ENCODE results near the gene PPP2R2B.
"Not testable (repeated sequence)": the region's sequence is repeated elsewhere in the genome, so short reads cannot be mapped to it uniquely, and the experiment has no call there.

Gene PPP2R2B

DNA sequence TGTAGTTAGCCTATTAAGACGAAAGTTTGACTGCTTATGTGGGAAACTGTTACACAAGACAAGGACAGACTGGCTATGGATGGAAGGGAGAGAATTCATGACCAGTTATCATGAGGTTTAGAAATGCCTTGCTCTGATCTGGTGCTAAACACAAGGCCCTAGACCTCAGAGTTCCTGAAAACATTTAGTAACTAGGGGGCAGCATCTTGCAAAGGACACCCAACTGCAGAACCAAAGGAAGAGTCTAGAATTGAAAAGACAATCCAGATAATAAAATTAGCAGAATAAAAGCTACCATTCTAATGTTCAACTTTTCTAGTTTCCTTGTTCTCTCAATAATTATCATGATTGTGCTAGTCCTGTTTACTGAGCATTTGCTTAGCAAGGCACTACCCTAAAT, 232.1 kb downstream of the PPP2R2B start:
- DNase-seq (ENCODE audit: low read depth): no peak

DNA sequence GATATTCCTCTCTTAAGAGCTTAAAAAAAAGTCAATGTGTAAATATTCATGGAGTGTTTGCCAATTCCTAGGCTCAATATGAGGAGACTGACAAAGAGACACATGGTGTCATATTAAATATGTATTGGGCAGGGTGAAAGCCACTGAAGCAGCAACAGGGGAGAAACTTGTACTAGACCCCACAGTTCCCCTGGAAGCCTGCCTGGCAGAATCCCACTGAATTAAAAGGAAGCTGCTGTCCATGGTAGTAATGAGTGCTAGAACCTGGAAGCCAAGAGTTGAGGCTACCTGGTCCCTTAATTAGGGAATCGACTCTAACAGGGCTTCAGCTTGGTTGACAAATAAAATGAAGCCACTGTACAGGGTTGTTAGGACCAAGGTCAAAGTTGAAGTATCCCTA, 233.2 kb downstream of the PPP2R2B start:
- no peak for DNase-seq (ENCODE audit: low read depth)

GRCh38 chr5:146644831-146645230, 233.7 kb downstream of the PPP2R2B start:
- DNase-seq (ENCODE audit: low read depth): no peak

DNA sequence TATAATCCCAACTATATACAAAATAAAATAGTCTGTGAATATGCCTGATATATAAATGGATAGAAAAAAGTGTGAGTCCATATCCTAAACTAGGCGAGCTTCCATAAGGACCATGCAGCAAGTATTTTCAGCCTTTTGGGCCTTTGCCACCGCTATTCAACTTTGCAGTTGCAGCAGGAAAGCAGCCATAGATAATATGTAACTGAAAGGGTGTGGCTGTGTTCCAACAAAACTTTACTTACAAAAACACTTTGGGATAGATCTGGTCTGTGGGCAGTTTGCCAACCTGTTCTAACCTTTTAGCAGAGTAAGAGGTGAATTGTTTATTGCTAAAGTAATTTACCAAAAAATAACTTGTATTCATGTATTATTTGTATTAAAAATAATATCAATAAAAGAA, 234.8 kb downstream of the PPP2R2B start:
- DNase-seq (ENCODE audit: low read depth): no peak

DNA sequence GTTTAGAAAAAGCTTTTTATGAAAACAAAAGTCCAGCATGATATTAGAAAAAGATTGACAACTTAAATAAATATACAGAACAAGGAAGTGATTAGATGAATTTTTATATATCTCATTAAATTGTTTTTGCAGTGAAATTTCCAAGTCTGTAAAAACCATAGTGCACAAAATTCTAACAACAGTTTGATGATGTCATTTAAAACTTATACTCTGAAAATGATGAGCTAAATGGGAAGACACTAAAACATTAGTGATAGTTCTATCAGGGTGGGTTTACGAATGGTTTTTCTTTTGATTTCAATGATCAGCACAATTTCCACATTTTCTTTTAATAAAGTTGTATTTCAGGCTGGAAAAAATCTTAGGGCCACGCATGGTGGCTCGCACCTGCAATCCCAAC, 236.1 kb downstream of the PPP2R2B start:
- DNase-seq (ENCODE audit: low read depth): no peak

DNA sequence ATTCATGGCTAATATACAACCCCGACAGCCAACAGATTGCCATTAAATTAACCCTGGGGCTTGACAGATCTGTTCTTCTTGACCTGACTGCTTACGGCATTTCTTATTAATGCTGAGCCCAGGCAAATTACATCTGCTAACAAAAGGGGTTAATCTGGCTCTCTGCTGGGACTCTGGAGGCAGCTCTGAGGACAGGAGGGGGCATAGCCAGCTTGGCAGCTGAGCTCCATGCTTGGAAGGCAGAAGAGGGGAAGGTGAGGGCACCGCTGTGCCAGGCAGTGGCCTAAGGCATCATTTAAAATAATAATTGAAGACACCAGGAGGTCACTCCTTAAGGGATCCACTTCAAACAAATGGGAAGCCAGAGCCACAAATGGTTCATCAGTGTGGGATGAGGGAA, 236.6 kb downstream of the PPP2R2B start:
- no peak for DNase-seq (ENCODE audit: low read depth)

DNA sequence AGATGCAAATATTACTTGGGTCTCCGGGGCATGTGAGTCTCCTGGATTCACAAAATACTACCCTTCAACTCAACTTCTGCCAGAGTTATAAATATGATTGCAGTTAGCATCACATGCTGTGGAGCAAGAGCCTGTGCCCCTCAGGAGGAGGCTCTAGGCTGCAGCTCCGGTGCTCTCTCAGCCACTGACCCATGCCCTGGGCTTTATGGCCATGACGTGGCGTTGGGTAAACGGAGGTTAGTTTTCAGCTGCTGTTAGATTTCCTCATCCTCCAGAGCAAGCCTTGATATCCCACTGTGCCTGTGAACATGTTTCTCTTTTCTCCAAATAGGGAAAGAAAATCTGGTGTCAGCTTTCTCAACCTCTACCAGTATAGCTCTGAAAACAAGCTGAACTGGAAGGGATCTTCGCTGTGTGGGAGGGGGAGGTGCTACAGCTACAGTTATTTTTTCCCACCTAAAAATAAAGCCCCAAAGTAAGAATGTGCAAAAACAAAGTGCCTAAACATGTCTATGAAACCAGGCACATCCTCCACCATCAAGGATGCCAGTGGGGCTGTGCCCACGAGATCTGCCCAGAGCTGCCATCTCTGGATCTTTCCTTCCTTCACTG, 238.2 kb downstream of the PPP2R2B start:
- no peak for DNase-seq (ENCODE audit: low read depth)

DNA sequence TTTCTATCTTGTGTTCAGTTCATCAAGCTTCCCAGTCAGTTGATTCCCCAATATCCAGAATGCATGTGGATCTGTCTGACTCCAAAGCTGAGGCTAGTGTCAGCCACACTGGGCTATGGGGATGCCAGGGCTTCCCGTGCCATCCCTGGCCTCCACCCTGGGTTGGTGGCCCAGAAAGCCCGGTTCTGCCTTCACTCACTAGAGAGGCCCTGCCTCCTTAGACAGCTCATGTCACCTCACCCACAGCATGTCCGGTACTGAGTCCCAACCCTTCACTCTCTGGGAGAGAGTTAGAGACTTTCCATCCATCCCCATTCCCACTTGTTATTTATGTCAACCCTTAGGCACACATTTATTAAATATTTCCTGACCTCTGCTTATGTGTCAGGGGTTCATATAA, 243.1 kb downstream of the PPP2R2B start:
- DNase-seq (ENCODE audit: low read depth): no peak

- no peak for DNase-seq (ENCODE audit: low read depth)
Observed at GRCh38 chr5:146633323-146633764, 245.2 kb downstream of the PPP2R2B start.

DNA sequence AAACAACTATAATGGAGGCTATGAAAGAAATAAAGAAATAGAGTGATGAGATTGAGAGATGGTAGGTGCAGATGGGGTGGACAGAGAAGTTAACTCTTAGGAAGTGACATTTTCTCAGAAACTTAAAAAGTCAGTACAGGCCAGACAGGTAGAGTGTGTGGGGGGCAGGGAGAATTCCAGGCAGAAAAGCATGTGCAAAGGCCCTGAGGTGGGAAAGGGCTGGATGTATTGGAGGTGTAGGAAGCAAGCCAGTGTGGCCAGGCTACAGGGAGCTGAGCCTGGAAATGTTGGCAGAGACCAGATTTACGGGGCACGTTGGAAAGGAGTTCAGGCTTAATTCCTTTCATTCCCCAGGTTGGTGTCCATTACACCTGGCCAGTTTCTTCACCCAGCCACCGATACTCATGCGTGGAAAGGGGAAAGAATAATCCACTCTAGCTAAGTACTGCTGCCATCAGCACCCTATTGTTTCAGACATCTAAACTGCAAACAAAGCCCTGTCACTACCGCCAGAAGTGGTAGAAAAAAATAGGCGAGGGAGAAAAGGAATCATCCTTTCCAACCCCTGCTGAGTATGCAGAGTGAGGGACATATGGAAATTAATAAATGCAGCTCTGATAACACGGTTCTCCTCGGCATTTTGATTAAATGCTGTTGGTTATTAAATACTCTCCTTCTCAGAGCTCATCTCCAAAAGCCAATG, 245.8 kb downstream of the PPP2R2B start:
- DNase-seq (ENCODE audit: low read depth): no peak

DNA sequence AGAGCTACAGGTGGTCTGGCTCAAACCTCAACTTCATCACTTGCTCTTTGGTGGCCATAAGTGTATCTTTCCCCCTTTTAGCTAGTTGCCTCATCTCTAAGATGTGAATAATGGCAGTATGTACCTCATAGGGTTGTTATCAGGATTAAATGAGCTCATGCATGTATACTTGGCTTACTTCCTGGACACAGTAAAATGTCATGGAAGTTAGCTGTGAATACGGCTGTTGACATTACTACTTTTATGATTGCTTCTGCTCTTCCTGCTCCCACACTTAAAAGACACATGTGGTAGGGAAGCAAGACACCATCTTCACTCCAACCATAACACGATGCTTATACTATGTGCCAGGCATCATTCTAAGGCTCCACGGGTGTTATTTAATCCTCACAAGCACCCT, 248.1 kb downstream of the PPP2R2B start:
- DNase-seq (ENCODE audit: low read depth): no peak

- DNase-seq (ENCODE audit: low read depth): no peak
Observed at GRCh38 chr5:146628950-146629349, 249.6 kb downstream of the PPP2R2B start.

DNA sequence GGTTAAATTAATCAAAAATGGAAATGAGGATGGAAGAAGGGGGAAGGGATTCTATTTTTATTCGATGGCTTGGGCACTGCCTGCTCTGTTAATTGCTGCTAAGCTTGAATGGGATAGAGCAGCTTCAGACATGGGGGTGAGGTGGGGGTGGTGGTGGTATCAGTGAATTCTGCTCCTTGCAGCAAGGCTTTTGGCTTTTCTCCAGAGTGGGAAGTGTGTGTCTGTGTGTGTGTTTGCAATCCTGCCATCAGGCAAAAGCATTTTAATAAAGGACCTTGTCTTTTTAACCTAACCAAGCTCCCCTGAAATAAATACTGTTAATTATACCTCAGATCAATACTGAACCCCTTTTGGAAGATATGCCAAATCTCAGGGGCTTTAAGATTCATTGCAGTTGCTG, 251.6 kb downstream of the PPP2R2B start:
- no peak for DNase-seq (ENCODE audit: low read depth)

- DNase-seq (ENCODE audit: low read depth): no peak
Observed at GRCh38 chr5:146624179-146624578, 254.4 kb downstream of the PPP2R2B start.

GRCh38 chr5:146623666-146624065, 254.9 kb downstream of the PPP2R2B start:
- DNase-seq (ENCODE audit: low read depth): no peak

DNA sequence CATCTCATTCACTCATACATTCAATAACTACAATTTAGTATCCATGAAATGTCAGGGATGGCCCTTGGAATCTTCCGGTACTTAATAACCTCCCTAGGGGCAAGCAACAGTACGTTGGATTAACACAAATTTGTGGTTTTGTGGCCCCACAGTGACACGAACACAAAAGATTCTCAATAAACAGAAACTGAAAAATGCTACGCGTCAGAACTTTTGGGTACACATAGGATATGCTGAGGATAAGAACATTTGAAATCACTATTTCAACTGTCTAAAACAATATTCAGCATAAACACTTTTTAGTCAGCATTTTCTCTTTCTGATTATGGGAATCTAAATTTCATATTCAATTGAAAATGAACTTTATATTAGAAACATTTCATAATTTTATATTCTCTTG, 255.5 kb downstream of the PPP2R2B start:
- no peak for DNase-seq (ENCODE audit: low read depth)

GRCh38 chr5:146622391-146622790, 256.2 kb downstream of the PPP2R2B start:
- no peak for DNase-seq (ENCODE audit: low read depth)

DNA sequence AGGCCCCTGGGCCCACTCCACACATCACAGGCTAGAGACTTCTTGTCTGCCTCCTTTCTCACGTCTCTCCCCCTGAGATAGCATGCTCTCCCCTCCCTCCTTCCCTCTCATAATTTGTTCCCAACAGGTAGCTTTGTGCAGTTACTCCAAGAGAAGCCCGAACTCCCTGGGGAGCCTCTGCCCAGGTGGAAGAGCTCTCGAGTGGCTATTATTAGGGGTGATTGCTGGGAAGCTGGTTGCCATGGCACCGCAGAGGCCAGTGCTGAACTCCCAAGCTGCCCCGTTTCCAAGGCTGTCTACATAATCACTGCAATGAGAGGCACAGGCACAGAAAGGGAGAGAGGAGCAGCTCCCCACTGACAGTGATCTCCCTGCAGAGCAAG, 257.9 kb downstream of the PPP2R2B start:
- DNase-seq (ENCODE audit: low read depth): no peak

DNA sequence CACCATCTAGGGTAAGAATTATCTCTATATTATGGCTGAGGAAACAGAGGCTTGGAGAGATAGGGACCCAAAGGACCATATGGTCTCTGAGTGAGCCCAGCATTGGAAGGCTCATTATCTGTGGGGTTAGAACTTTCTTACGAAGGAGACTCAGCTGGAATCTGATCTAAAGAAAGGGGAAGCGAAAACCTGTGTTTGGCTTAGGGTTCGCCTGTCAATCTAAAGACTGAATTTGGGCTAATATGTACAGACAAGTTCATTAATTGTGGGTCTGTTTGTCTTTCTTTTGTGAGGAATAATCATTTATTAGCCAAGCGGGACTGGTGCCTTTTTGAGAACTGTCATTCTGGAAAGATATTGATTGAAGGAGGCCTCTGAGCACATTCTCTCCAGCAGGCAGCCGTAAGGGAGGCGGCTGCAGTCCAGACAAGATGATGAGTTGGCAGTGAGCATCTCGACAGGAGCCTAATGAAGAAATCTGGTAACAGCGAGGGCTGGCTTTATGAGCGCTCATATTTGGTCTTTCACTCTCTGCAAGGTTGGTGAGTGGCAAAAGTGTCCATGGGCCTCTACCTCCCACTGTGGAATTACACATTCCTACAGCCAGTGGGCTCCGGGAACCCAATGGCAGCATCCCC, 258.4 kb downstream of the PPP2R2B start:
- no peak for DNase-seq (ENCODE audit: low read depth)

DNA sequence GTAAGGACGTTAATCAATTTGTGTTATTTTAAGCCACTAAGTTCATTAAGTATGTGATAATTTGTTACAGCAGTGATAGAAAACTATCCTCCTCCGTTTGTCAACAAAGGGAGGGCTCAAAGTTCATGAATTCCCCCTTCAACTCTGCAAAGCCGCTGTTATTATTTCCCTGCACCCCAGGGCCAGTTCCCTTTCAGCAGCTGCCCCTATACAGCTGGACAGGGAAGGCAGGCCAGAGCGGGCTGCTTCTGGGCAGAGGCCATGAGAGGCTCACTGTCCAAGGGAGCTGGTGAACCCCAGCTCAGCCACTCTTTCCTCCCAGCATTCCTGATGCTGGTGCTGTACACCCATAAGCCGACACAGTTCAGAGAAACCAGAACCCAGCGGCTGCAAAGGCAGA, 260.1 kb downstream of the PPP2R2B start:
- no peak for DNase-seq (ENCODE audit: low read depth)

- DNase-seq (ENCODE audit: low read depth): not testable (repeated sequence)
Observed at GRCh38 chr5:146609731-146610130, 268.8 kb downstream of the PPP2R2B start.

GRCh38 chr5:146607659-146608332, 270.8 kb downstream of the PPP2R2B start:
- no peak for DNase-seq (ENCODE audit: low read depth)

- DNase-seq (ENCODE audit: low read depth): no peak
Observed at GRCh38 chr5:146606893-146607292, 271.7 kb downstream of the PPP2R2B start.
